Endothelial cell (in vitro differentiated cells): ENCODE data around the gene SKAP1. TPM values are rescaled to one million over a fixed set of nuclear protein-coding genes. Genes with fewer than 3 reads are reported as not detected.

Experiments used
- DNase-seq: peaks from one replicate; pipeline ENCODE4 v3.0.0; 2021; ENCODE audit warnings: low spot score
- H3K27ac Mint-ChIP-seq: one replicate; pipeline ENCODE4 v1.8.0; 2021; ENCODE audit warnings: mixed read lengths, inconsistent platforms; ENCODE audit not compliant: unreplicated experiment
- H3K27me3 Mint-ChIP-seq: one replicate; pipeline ENCODE4 v1.8.0; 2021; ENCODE audit warnings: mild to moderate bottlenecking, moderate library complexity, mixed read lengths, inconsistent platforms; ENCODE audit not compliant: unreplicated experiment
- H3K36me3 Mint-ChIP-seq: one replicate; pipeline ENCODE4 v1.8.0; 2021; ENCODE audit warnings: mild to moderate bottlenecking, low read depth, mixed read lengths, inconsistent platforms; ENCODE audit not compliant: unreplicated experiment
- H3K4me1 Mint-ChIP-seq: one replicate; pipeline ENCODE4 v1.8.0; 2021; ENCODE audit warnings: mild to moderate bottlenecking, mixed read lengths, inconsistent platforms; ENCODE audit not compliant: unreplicated experiment
- H3K4me3 Mint-ChIP-seq: one replicate; pipeline ENCODE4 v1.8.0; 2021; ENCODE audit warnings: mild to moderate bottlenecking, mixed read lengths, inconsistent platforms; ENCODE audit not compliant: unreplicated experiment
- H3K9me3 Mint-ChIP-seq: one replicate; pipeline ENCODE4 v1.8.0; 2021; ENCODE audit warnings: mixed read lengths, inconsistent platforms; ENCODE audit not compliant: unreplicated experiment
- CTCF ChIP-seq: fragments of 200-600 bp; sonication (generic); IDR thresholded peaks from one replicate; pipeline ENCODE4 v1.5.0; 2021; ENCODE audit warnings: antibody characterized with exemption; ENCODE audit not compliant: unreplicated experiment
- total RNA-seq: library from RNA; stranded (reverse); fragmentation: NEBNext Ultra II Directional; extraction: Animal tissue kit (Norgen Biotek cat#: 25700); gene quantifications from one replicate; pipeline ENCODE4 v1.2.1, GENCODE V29; 2021; ENCODE audit not compliant: unreplicated experiment

SKAP1 gene
- total RNA-seq, 1 donor from 2014 or later: 2.1 TPM

DNA sequence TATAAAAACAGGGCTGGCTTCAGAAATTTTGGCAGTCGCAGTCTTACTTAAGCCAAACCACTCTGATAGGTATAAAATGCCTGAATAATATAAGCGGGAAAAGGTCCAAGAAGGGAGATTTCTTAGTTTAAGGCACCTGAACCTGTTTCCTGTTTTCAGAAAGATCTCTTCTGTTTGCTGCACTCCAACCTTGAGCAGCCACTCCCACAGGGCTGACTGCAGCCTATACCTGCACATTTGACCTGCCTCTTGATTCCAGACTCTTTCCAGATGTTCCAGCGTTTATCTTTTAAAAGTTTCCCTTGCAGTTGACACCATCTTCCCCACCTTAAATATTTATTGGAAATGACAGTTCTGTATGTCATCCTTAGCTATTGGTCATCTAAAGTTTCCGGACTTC, 132.2 kb downstream of the SKAP1 start:
- no peak overlapping the region for H3K27ac Mint-ChIP-seq
- peaks cover 6% of the 10 kb centered on the region for H3K27me3 Mint-ChIP-seq
- DNase-seq: no peak
- H3K9me3 Mint-ChIP-seq: no peaks in the 10 kb centered on the region
- TF ChIP-seq CTCF: no peak
- no peaks in the 10 kb centered on the region for H3K36me3 Mint-ChIP-seq
- H3K4me1 Mint-ChIP-seq: peaks cover 16% of the 10 kb centered on the region
- no peak overlapping the region for H3K4me3 Mint-ChIP-seq

DNA sequence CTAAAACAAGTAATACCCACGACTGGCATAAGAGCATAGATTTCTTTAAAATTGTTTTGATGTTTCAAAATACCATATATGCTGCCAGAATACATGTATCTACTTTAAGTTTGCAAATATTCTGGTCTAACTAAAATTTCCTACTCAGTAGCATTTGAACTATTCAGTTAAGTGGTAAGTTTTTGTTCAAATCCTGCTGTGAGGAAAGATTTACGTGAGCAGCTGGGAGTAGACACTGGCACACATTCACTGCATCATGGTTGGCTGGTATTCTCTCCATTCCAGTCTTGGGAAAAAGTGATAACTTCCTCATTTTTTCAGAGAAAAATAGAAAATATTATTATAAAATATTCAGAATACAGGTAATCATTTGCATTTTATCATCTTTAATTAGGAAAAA, 133.6 kb downstream of the SKAP1 start:
- TF ChIP-seq CTCF: no peak
- H3K27ac Mint-ChIP-seq: no peak overlapping the region
- no peak overlapping the region for H3K4me3 Mint-ChIP-seq
- DNase-seq: no peak
- no peaks in the 10 kb centered on the region for H3K9me3 Mint-ChIP-seq
- H3K4me1 Mint-ChIP-seq: peaks cover 12% of the 10 kb centered on the region
- no peaks in the 10 kb centered on the region for H3K36me3 Mint-ChIP-seq
- H3K27me3 Mint-ChIP-seq: peaks cover 6% of the 10 kb centered on the region

DNA sequence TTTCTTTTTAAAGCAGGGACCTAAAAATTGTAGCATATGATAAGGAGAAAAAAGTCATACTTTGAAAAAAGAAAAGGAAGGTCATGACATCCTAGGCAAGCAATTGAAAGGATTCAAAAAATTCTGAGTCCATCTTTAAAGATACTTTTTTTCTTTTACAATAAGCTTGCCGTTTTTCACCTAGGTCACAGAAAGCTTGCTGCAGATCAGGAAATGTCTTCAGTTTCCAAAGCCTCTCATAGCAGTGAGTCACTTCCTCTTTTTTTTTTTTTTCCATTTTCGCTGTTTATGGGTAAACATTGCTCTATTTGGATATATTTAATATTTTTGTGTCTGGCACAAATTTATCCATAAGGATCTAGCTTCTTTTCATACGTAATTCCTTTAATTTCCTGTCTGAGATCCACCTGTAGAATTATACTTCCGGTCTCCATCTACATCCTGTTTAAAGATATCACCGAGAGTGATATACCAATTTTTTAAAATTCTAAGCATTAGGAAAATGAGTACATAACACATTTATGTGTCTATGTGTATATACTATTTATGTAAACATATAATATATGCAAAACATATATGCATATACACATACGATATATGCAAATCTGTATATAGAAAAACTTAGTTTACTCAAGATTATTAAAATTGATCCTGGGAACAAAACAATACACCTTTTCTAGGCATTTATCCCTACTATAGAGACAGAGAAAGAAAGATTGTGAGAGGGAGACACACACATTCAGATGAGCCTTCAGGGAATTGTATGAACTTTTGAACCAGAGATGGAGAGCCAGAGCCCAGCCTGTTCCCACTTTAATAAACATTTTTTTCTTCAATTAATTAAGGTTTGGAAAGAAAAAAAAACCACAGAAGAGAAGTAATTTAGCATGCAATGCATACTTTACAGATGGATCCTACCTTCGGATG, 134.4 kb downstream of the SKAP1 start:
- H3K4me3 Mint-ChIP-seq: no peak overlapping the region
- peaks cover 6% of the 10 kb centered on the region for H3K27me3 Mint-ChIP-seq
- no peaks in the 10 kb centered on the region for H3K9me3 Mint-ChIP-seq
- H3K4me1 Mint-ChIP-seq: peaks cover 12% of the 10 kb centered on the region
- H3K36me3 Mint-ChIP-seq: no peaks in the 10 kb centered on the region
- no peak for TF ChIP-seq CTCF
- DNase-seq: no peak
- no peak overlapping the region for H3K27ac Mint-ChIP-seq

GRCh38 chr17:48294806-48295361, 135.1 kb downstream of the SKAP1 start:
- no peak overlapping the region for H3K27ac Mint-ChIP-seq
- peaks cover 4% of the 10 kb centered on the region for H3K27me3 Mint-ChIP-seq
- H3K4me1 Mint-ChIP-seq: peaks cover 12% of the 10 kb centered on the region
- no peak for DNase-seq
- no peaks in the 10 kb centered on the region for H3K36me3 Mint-ChIP-seq
- H3K4me3 Mint-ChIP-seq: no peak overlapping the region
- no peaks in the 10 kb centered on the region for H3K9me3 Mint-ChIP-seq
- TF ChIP-seq CTCF: no peak
